GM18870 (cell line): Measurements from ENCODE around the gene GPR17.

Experiments
- ATAC-seq: cut with Tn5 transposase; IDR thresholded peaks from one replicate; pipeline ENCODE4 v1.9.1; 2021; ENCODE audit warnings: moderate library complexity; ENCODE audit not compliant: unreplicated experiment

Gene GPR17

GRCh38 chr2:127614246-127614645, 31.7 kb upstream of the GPR17 start:
- no peak for ATAC-seq

- ATAC-seq: no peak
Observed at GRCh38 chr2:127614731-127615130, 31.2 kb upstream of the GPR17 start.

GRCh38 chr2:127615511-127616166, 30.3 kb upstream of the GPR17 start:
- no peak for ATAC-seq

- no peak for ATAC-seq
Observed at GRCh38 chr2:127618551-127619202, 27.3 kb upstream of the GPR17 start.

- no peak for ATAC-seq
Observed at GRCh38 chr2:127619203-127619590, 26.8 kb upstream of the GPR17 start.

GRCh38 chr2:127619877-127620705, 25.9 kb upstream of the GPR17 start:
- ATAC-seq: no peak

- ATAC-seq: no peak
Observed at GRCh38 chr2:127620866-127621265, 25.1 kb upstream of the GPR17 start.

- no peak for ATAC-seq
Observed at GRCh38 chr2:127621981-127622431, 23.9 kb upstream of the GPR17 start.

- no peak for ATAC-seq
Observed at GRCh38 chr2:127622561-127623387, 23.2 kb upstream of the GPR17 start.

GRCh38 chr2:127623388-127624319, 22.3 kb upstream of the GPR17 start:
- no peak for ATAC-seq

GRCh38 chr2:127624320-127624755, 21.6 kb upstream of the GPR17 start:
- ATAC-seq: no peak

- no peak for ATAC-seq
Observed at GRCh38 chr2:127624756-127625571, 21.0 kb upstream of the GPR17 start.

GRCh38 chr2:127625572-127625951, 20.4 kb upstream of the GPR17 start:
- ATAC-seq: no peak

- no peak for ATAC-seq
Observed at GRCh38 chr2:127626175-127626574, 19.8 kb upstream of the GPR17 start.

DNA sequence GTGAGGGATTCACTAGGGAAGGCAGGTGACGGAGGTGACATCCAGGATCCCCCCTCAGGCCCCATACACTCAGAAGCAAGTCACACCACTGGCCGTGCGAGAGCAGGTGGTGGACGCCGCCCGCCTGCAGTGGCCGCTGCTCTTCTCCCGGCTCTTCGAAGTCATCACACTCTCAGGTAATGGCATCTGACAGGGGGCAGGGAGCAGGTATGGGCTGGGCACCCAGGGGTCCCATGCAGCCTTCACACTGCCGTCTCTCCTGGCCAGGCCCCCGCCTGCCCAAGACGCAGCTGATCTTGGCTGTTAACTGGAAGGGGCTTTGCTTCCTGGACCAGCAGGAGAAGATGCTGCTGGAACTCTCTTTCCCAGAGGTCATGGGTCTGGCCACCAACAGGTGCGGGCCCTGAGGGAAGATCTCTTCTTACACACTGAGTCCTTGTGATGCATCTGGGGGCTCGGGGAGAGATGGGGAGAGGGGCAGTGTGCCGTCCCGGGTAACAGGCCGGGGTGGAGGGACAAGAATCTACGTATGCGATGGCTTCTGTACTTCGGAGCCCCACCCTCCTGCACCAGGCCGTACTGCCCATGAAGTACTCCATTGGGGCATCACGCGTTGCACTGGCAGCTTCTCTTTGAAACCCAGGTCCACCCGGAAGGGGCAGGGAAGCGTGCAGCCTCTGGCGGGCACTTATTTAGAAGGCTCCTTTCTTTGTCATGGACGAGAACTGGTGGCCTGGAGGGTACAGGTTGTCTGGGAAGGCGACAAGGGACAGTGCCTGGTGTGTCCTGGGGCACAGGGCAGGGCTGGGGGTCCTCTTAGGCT, 18.8 kb upstream of the GPR17 start:
- no peak for ATAC-seq

DNA sequence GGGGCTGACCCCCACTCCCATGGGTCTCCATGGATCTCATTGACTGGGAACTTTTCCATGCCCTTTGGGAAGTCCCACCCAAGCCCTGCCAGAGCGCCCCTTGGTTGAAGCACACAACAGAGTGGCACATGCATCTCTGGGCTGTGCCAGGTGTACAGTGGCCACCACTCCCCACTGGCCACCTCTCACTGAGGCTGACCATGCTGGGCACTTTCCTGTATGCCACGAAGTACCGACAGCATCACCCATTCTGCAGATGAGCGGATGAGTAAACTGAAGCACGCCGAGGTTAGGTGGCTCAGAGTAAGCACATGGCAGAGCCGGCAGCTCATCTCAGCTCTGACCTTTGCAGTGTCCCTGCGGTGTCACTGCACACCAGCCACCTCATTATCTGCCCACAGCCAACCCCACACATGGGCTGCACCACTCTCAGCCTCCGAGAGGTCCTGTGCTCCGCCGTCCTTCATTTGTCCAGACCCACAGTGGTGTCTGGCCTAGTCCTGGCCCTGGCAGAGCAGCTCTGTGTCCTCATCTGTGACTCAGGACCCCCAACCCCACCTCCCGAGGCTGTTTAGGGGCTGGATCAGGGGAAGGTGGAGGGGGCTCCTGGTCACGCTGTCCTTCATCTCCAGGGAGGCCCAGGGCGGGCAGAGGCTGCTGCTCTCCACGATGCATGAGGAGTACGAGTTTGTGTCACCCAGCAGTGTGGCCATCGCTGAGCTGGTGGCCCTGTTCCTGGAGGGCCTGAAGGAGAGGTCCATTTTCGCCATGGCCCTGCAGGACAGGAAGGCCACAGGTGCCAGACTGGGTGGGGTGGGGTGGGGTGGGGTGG, 18.0 kb upstream of the GPR17 start:
- no peak for ATAC-seq
